Smooth muscle cell of the pulmonary artery (primary cell): Measurements from ENCODE around the gene CRX. TPM values are rescaled to one million over a fixed set of nuclear protein-coding genes. Genes with fewer than 3 reads are reported as not detected.

ENCODE experiments used
- total RNA-seq: library from RNA; depleted of rRNA; stranded (reverse); fragments of >200 nt; gene quantifications from 2 replicates; pipeline ENCODE4 v1.2.3, GENCODE V29; 2014

Gene CRX
- total RNA-seq = not detected in 2 replicates

DNA sequence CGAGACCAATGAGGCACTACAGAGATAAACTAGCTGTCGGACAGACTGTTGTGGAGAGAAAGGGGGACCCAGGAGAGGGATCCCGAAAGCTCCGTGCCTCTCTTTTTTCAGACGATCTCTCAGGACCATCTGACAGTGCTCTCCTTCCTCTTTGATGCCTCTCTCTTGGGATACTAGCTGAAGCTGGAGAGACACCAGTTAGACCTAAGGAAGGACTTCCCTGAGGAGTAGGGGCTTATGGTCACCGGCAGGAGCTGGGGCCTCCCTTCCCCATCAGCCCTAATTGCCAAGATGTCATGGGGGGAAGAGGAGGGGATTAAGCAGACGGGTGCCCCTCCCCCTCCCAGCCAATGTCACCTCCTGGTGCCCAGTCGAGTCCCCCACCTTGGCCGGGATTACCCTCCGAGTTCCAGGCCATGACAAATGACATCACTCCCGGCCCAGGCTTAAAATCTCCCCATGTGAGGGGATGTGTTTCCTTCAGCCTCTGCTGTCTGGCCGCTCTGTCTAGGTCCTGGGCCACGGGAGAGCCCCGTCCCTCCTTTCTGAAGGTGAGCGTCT, at the start of gene CRX:
Gene CRX (plus strand): TSS at position 478 of the 561 bp plus-strand sequence. CDS start 12,507 bp downstream, outside the sequence.

GRCh38 chr19:47778049-47778953, 43.4 kb upstream of the CRX start, which contains the start of gene SELENOW:
Gene SELENOW (plus strand): TSS chr19:47778703. CDS start chr19:47778786, 83 bp downstream.

GRCh38 chr19:47804451-47804850, 17.3 kb upstream of the CRX start, which contains the start of gene TPRX1:
Gene TPRX1 (minus strand): TSS chr19:47804551. CDS start chr19:47804539, 12 bp downstream.

GRCh38 chr19:47858646-47859285, 37.0 kb downstream of the CRX start, which contains the start of gene TPRX2:
Gene TPRX2 (plus strand): TSS chr19:47859235. CDS start chr19:47859247, 12 bp downstream.

GRCh38 chr19:47886010-47886559, 64.3 kb downstream of the CRX start, which contains the start of gene SULT2A1:
Gene SULT2A1 (minus strand): TSS chr19:47886315. CDS start chr19:47886257, 58 bp downstream.

Other genes with a start within 250 kb of the CRX start
- gene ZNF541, start 248.8 kb upstream of the CRX start, total RNA-seq = 0.07 and 0.17 TPM in 2 replicates
- gene BICRA, start 212.8 kb upstream of the CRX start, total RNA-seq = 6.0 and 7.8 TPM in 2 replicates
- 370 and 456 TPM in 2 replicates for gene EHD2, start 108.5 kb upstream of the CRX start, total RNA-seq
- 56.9 and 66.8 TPM in 2 replicates for gene NOP53, start 76.4 kb upstream of the CRX start, total RNA-seq
- gene SELENOW, start 43.2 kb upstream of the CRX start, total RNA-seq = 129 and 188 TPM in 2 replicates
- gene TPRX1, start 17.4 kb upstream of the CRX start, total RNA-seq = not detected in 2 replicates
- not detected in 2 replicates for gene TPRX2, start 37.3 kb downstream of the CRX start, total RNA-seq
- gene SULT2A1, start 64.4 kb downstream of the CRX start, total RNA-seq = not detected in 2 replicates
- not detected in 2 replicates for gene BSPH1, start 170.2 kb downstream of the CRX start, total RNA-seq
- not detected in 2 replicates for gene ELSPBP1, start 172.7 kb downstream of the CRX start, total RNA-seq
- gene CABP5, start 222.1 kb downstream of the CRX start, total RNA-seq = not detected in 2 replicates